ENCODE measurements around the gene FAM83G.

FAM83G gene

DNA sequence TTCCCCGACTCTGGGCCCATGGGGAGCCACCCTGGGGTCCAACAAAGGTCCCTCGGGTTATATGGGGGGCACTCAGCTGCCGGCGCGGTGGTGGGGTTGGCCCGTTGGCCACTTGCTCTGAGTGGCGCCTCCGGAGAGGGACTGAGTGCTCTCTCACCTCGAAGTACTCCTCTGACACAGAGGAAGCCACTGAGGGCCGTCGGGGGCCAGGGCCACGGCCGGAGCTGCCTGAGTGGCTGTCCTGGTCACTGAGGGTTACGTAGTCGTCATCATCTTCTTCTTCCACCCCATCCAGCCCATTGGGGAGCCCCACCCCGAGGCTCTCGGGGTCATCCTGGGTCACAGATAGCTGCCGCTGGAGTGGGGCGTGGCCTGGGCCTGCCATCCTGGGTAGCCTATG lies 26.9 kb downstream of the FAM83G start:
- no peak overlapping the region for H3K4me3 ChIP-seq
- H3K36me3 ChIP-seq (ENCODE audit: insufficient read depth, low read length) = no peaks in the 10 kb centered on the region
- no peaks in the 10 kb centered on the region for H3K9me3 ChIP-seq (ENCODE audit: low read depth, low read length)
- no peak for DNase-seq (ENCODE audit: low read depth, low spot score)
- no peak overlapping the region for H3K27ac ChIP-seq
- TF ChIP-seq EZH2 (IDR thresholded peaks at IDR 0.05) = no peak
- no peak for TF ChIP-seq FOXP2 (optimal IDR thresholded peaks at IDR 0.05; ENCODE audit: control extremely low read depth, extremely low read length, insufficient read depth)
- TF ChIP-seq POLR2AphosphoS5 (IDR thresholded peaks at IDR 0.05; ENCODE audit: borderline replicate concordance, low read depth, low read length) = no peak
- H3K9ac ChIP-seq (ENCODE audit: insufficient read length) = no peak overlapping the region

DNA sequence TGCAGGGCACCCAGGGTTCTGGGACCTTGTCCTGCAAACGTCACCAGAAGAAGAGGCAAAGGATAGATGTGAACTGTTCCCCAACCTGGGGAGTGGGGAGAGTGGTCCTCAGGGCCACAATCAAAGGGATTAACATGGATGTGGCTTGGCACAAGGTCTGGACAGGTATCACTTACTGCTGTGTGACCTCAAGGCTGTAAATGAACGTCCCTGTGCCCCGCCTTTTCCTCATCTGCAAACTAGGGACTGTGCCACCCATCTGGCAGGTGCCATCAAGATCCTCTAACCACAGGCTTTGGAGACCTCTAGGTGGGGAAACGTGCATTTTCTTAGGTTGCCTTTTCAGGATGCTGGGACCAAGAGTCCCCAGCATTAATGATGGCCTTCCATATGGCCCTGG lies 27.5 kb downstream of the FAM83G start:
- TF ChIP-seq POLR2AphosphoS5 (IDR thresholded peaks at IDR 0.05; ENCODE audit: borderline replicate concordance, low read depth, low read length) = no peak
- TF ChIP-seq EZH2 (IDR thresholded peaks at IDR 0.05) = no peak
- TF ChIP-seq FOXP2 (optimal IDR thresholded peaks at IDR 0.05; ENCODE audit: control extremely low read depth, extremely low read length, insufficient read depth) = no peak
- no peak overlapping the region for H3K4me3 ChIP-seq
- DNase-seq (ENCODE audit: low read depth, low spot score) = no peak
- no peaks in the 10 kb centered on the region for H3K36me3 ChIP-seq (ENCODE audit: insufficient read depth, low read length)
- no peaks in the 10 kb centered on the region for H3K9me3 ChIP-seq (ENCODE audit: low read depth, low read length)
- no peak overlapping the region for H3K27ac ChIP-seq
- H3K9ac ChIP-seq (ENCODE audit: insufficient read length) = no peak overlapping the region

DNA sequence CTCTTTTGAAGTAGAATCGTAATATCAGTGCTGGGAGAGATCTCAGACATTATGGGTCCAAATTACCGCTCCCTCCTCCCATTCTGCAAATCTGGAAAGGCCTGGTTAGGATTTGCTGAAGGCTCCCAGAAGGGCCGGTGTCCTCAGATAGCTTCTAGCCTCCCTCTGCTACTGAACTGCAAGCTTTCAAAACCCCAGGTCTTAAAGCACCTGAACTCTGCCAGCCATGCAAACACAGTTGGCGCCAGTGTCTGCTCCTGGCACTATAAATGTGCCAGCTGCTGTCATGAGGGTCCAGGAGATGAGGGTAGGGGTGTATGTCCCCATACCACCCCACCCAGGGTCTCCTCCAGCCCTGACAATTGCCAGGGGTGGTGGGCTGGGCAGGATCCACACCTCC lies 28.4 kb downstream of the FAM83G start:
- no peak overlapping the region for H3K4me3 ChIP-seq
- no peak overlapping the region for H3K27ac ChIP-seq
- no peak overlapping the region for H3K9ac ChIP-seq (ENCODE audit: insufficient read length)
- no peak for DNase-seq (ENCODE audit: low read depth, low spot score)
- no peaks in the 10 kb centered on the region for H3K36me3 ChIP-seq (ENCODE audit: insufficient read depth, low read length)
- H3K9me3 ChIP-seq (ENCODE audit: low read depth, low read length) = no peaks in the 10 kb centered on the region
- TF ChIP-seq FOXP2 (optimal IDR thresholded peaks at IDR 0.05; ENCODE audit: control extremely low read depth, extremely low read length, insufficient read depth) (no peak), POLR2AphosphoS5 (IDR thresholded peaks at IDR 0.05; ENCODE audit: borderline replicate concordance, low read depth, low read length) (no peak), EZH2 (IDR thresholded peaks at IDR 0.05) (no peak)

DNA sequence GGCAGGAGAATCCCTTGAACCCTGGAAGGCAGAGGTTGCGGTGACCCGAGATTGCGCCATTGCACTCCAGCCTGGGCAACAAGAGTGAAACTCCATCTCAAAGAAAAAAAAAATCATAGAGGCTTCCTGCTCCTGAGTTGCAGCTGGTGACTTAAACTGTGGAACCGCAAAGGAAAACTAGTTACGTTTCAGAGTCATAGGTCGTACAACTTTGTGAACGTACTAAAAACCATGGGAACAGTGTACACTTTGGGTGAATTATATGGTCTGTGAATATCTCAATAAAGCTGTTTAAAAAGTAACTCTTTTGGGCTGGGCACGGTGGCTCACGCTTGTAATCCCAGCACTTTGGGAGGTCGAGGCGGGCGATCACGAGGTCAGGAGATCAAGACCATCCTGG lies 29.0 kb downstream of the FAM83G start:
- TF ChIP-seq FOXP2 (optimal IDR thresholded peaks at IDR 0.05; ENCODE audit: control extremely low read depth, extremely low read length, insufficient read depth) = no peak
- no peak for TF ChIP-seq EZH2 (IDR thresholded peaks at IDR 0.05)
- no peak for TF ChIP-seq POLR2AphosphoS5 (IDR thresholded peaks at IDR 0.05; ENCODE audit: borderline replicate concordance, low read depth, low read length)
- no peaks in the 10 kb centered on the region for H3K9me3 ChIP-seq (ENCODE audit: low read depth, low read length)
- H3K36me3 ChIP-seq (ENCODE audit: insufficient read depth, low read length) = no peaks in the 10 kb centered on the region
- H3K4me3 ChIP-seq = no peak overlapping the region
- H3K9ac ChIP-seq (ENCODE audit: insufficient read length) = no peak overlapping the region
- no peak for DNase-seq (ENCODE audit: low read depth, low spot score)
- H3K27ac ChIP-seq = no peak overlapping the region

DNA sequence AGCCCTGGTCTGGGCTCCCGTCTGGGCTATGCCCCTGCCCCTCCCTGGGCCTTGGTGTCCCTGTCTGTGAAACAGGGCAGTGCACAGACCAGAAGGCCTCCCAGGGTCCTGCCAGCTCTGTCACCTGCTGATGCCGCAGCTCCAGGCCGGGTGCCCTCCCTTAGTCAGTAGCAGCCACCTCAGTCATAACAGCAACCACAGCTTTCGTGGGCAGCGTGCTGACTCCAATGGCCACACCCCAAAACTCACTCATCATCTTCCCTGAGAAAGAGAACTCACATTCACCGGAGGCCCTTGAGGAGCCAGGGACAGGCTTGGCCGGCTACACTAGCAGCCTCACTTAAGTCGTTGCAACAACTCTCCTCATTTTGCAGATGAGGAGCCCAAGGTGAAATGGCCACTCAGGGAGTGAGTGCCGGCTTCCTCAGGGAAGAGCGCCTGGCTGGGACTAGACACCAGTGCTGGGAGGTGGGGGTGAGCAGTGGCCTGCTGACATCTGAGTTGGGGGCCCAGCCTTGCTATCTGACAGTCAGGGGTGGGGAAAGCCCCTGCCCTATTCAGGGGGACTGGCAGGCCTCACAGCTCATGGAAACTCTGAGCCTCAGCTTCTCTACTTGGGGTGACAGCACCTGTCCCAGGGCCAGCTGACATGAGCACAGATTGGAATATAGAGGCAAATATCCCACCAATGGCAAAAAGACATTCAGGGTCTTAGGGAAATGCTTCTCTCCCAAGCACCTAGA lies 30.0 kb downstream of the FAM83G start:
- Histone ChIP-seq H3K4me3 (no peak overlapping the region), H3K9ac (ENCODE audit: insufficient read length) (no peak overlapping the region), H3K36me3 (ENCODE audit: insufficient read depth, low read length) (no peaks in the 10 kb centered on the region), H3K27ac (no peak overlapping the region), H3K9me3 (ENCODE audit: low read depth, low read length) (no peaks in the 10 kb centered on the region)
- no peak for DNase-seq (ENCODE audit: low read depth, low spot score)
- no peak for TF ChIP-seq EZH2 (IDR thresholded peaks at IDR 0.05)
- no peak for TF ChIP-seq POLR2AphosphoS5 (IDR thresholded peaks at IDR 0.05; ENCODE audit: borderline replicate concordance, low read depth, low read length)
- no peak for TF ChIP-seq FOXP2 (optimal IDR thresholded peaks at IDR 0.05; ENCODE audit: control extremely low read depth, extremely low read length, insufficient read depth)

DNA sequence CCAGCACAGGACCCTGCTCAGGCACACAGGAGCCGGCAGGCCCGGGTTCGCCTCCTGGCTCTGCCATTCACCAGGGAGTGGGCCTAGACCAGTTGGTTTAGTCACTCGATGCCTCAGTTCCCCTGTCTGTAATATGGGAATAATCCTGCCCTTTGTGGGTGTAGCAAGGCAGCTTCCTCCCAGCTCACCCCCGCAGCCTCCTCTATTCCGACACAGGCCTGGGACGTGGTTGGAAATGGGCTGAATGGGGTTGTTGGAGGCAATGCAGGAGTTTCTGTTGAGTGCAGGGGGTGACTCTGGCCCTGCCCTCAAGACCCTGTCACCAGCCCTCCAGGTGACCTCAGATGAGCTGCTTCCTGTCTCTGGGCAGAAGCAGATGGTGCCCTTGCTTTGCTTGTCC lies 32.8 kb downstream of the FAM83G start:
- H3K9ac ChIP-seq (ENCODE audit: insufficient read length) = no peak overlapping the region
- no peak for TF ChIP-seq POLR2AphosphoS5 (IDR thresholded peaks at IDR 0.05; ENCODE audit: borderline replicate concordance, low read depth, low read length)
- TF ChIP-seq FOXP2 (optimal IDR thresholded peaks at IDR 0.05; ENCODE audit: control extremely low read depth, extremely low read length, insufficient read depth) = no peak
- no peak for TF ChIP-seq EZH2 (IDR thresholded peaks at IDR 0.05)
- H3K27ac ChIP-seq = no peak overlapping the region
- DNase-seq (ENCODE audit: low read depth, low spot score) = no peak
- no peaks in the 10 kb centered on the region for H3K9me3 ChIP-seq (ENCODE audit: low read depth, low read length)
- H3K36me3 ChIP-seq (ENCODE audit: insufficient read depth, low read length) = no peaks in the 10 kb centered on the region
- H3K4me3 ChIP-seq = no peak overlapping the region

DNA sequence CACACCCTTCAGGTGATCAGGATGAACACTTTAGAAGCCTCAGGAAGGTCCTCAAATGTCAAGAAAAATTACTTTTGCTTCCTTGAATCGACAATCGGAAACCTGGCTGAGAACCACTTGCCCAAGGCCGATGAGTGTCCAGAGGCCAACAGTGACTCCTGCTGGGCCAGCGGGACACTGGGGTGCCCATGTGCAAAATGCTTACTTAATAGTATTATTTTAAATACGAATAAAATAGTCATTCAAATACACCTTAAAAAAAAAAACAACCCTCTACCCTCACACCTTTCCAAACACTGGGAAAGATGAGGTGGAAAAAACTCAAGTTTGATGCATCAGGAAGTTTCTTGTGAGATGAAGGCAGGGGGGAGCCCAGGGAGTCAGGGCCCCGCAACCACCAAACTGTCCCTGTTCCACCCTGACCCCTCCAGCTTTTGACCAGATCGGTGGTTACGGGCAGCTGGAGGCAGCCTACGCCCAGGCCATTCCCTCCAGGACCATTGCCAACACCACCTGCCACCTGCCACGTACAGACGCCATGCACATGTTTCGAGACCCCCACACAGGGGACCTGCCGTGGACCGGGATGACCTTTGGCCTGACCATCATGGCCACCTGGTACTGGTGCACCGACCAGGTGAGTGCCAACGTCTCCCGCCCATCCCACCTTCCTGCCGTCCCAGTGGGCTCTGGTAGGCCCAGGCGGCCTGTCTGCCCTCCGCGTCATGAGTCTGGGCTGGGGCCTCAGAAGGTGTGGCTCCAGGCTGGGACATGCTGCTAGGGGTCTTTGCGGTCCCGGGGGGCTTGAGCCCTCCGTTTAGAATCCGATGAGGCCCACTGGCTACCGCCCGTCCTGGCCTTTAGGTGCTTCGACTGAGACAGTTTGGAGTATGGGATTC lies 33.7 kb downstream of the FAM83G start:
- Histone ChIP-seq H3K27ac (no peak overlapping the region), H3K36me3 (ENCODE audit: insufficient read depth, low read length) (no peaks in the 10 kb centered on the region), H3K9ac (ENCODE audit: insufficient read length) (no peak overlapping the region), H3K9me3 (ENCODE audit: low read depth, low read length) (no peaks in the 10 kb centered on the region), H3K4me3 (no peak overlapping the region)
- no peak for TF ChIP-seq FOXP2 (optimal IDR thresholded peaks at IDR 0.05; ENCODE audit: control extremely low read depth, extremely low read length, insufficient read depth)
- no peak for TF ChIP-seq POLR2AphosphoS5 (IDR thresholded peaks at IDR 0.05; ENCODE audit: borderline replicate concordance, low read depth, low read length)
- no peak for TF ChIP-seq EZH2 (IDR thresholded peaks at IDR 0.05)
- DNase-seq (ENCODE audit: low read depth, low spot score) = no peak
